GM23338 (cell line): ENCODE measurements around the gene NLGN1. TPM values are rescaled to one million over a fixed set of nuclear protein-coding genes. Genes with fewer than 3 reads are reported as not detected.

Experiments
- ATAC-seq: fragments of 200-7000 bp; cut with Tn5 transposase; 3 replicates; pipeline ENCODE4 v1.9.1; 2020
- DNase-seq: peaks from one replicate; pipeline ENCODE4 v3.0.0-alpha.2; 2015; ENCODE audit warnings: low spot score
- H2AFZ ChIP-seq: fragments of 200-600 bp; sonication (generic); 2 replicates; pipeline ENCODE4 v1.8.0; 2016; ENCODE audit warnings: antibody characterized with exemption, mild to moderate bottlenecking, moderate library complexity
- H3F3A ChIP-seq: fragments of 200-600 bp; sonication (generic); replicated peaks from 2 replicates; pipeline ENCODE4 v1.8.0; 2017; ENCODE audit warnings: antibody characterized with exemption, mixed run types, low read depth
- H3K27ac ChIP-seq: fragments of 200-600 bp; sonication (generic); 2 replicates; pipeline ENCODE4 v1.6.1; 2016; ENCODE audit warnings: low read depth
- H3K27me3 ChIP-seq: fragments of 200-600 bp; sonication (generic); 2 replicates; pipeline ENCODE4 v1.8.0; 2016; ENCODE audit warnings: mild to moderate bottlenecking, mixed run types, moderate library complexity; ENCODE audit not compliant: insufficient read depth
- H3K36me3 ChIP-seq: fragments of 200-600 bp; sonication (generic); 2 replicates; pipeline ENCODE4 v1.8.0; 2016; ENCODE audit warnings: mild to moderate bottlenecking; ENCODE audit not compliant: insufficient read depth
- H3K4me1 ChIP-seq: fragments of 200-600 bp; sonication (generic); 2 replicates; pipeline ENCODE4 v1.8.0; 2016; ENCODE audit warnings: mild to moderate bottlenecking, moderate library complexity; ENCODE audit not compliant: insufficient read depth
- H3K4me2 ChIP-seq: fragments of 200-600 bp; sonication (generic); 2 replicates; pipeline ENCODE4 v1.7.1; 2017; ENCODE audit warnings: mixed run types
- H3K4me3 ChIP-seq: fragments of 200-600 bp; sonication (generic); 2 replicates; pipeline ENCODE4 v1.6.1; 2016; ENCODE audit warnings: mixed run types
- H3K79me2 ChIP-seq: fragments of 200-600 bp; sonication (generic); replicated peaks from 2 replicates; pipeline ENCODE4 v1.8.0; 2017; ENCODE audit warnings: mild to moderate bottlenecking; ENCODE audit not compliant: insufficient read depth
- H3K9me2 ChIP-seq: fragments of 200-600 bp; sonication (generic); 2 replicates; pipeline ENCODE4 v1.8.0; 2017; ENCODE audit not compliant: insufficient read depth
- H4K20me1 ChIP-seq: fragments of 200-600 bp; sonication (generic); replicated peaks from 2 replicates; pipeline ENCODE4 v1.8.0; 2017; ENCODE audit warnings: mild to moderate bottlenecking; ENCODE audit not compliant: insufficient read depth
- H3K27ac Mint-ChIP-seq: 2 replicates; pipeline ENCODE4 v1.8.0; 2020; ENCODE audit warnings: inconsistent platforms, mild to moderate bottlenecking, moderate library complexity, mixed read lengths
- H3K27me3 Mint-ChIP-seq: 3 replicates; pipeline ENCODE4 v1.8.0; 2022; ENCODE audit warnings: low read depth, mild to moderate bottlenecking, moderate library complexity, mixed read lengths, inconsistent platforms; ENCODE audit not compliant: insufficient read depth, poor library complexity
- H3K36me3 Mint-ChIP-seq: 3 replicates; pipeline ENCODE4 v1.8.0; 2021; ENCODE audit warnings: low read depth, mild to moderate bottlenecking, inconsistent platforms, moderate library complexity, mixed read lengths
- H3K4me1 Mint-ChIP-seq: 3 replicates; pipeline ENCODE4 v1.8.0; 2020; ENCODE audit warnings: mild to moderate bottlenecking, inconsistent platforms, mixed read lengths
- H3K4me3 Mint-ChIP-seq: 3 replicates; pipeline ENCODE4 v1.8.0; 2021; ENCODE audit warnings: moderate library complexity, mild to moderate bottlenecking, inconsistent platforms, mixed read lengths
- H3K9me3 Mint-ChIP-seq: 3 replicates; pipeline ENCODE4 v1.8.0; 2020; ENCODE audit warnings: moderate library complexity, mild to moderate bottlenecking, inconsistent platforms, mixed read lengths
- CREB1 ChIP-seq: fragments of 250-450 bp; sonication (Bioruptor Pico); IDR thresholded peaks from 2 replicates; pipeline ENCODE4 v1.5.0; 2020; ENCODE audit warnings: low read depth, mild to moderate bottlenecking, moderate library complexity
- CTCF ChIP-seq, 2 experiments: fragments of 200-600 bp in 1 of 2; sonication (generic) in 1 of 2; conservative IDR thresholded peaks; 2 replicates each; pipeline versions ENCODE4 v1.5.1 to v1.6.1; 2016 to 2017; ENCODE audit warnings: antibody characterized with exemption in 2 of 2, low read depth in 2 of 2, mild to moderate bottlenecking in 2 of 2, moderate library complexity in 1 of 2
- ETS1 ChIP-seq: IDR thresholded peaks from 2 replicates; pipeline ENCODE4 v1.6.1; 2016; ENCODE audit warnings: antibody characterized with exemption
- EZH2 ChIP-seq: fragments of 200-600 bp; sonication (generic); IDR thresholded peaks from one replicate; pipeline ENCODE4 v1.8.0; 2017; ENCODE audit warnings: antibody characterized with exemption, mild to moderate bottlenecking, low read depth; ENCODE audit not compliant: unreplicated experiment
- EZH2phosphoT487 ChIP-seq: fragments of 200-600 bp; sonication (generic); IDR thresholded peaks from one replicate; pipeline ENCODE4 v1.8.1; 2018; ENCODE audit warnings: antibody characterized with exemption; ENCODE audit not compliant: unreplicated experiment
- JUNB ChIP-seq: IDR thresholded peaks from one replicate; pipeline ENCODE4 v1.6.1; 2016; ENCODE audit warnings: antibody characterized with exemption; ENCODE audit not compliant: unreplicated experiment
- NANOG ChIP-seq: IDR thresholded peaks from 2 replicates; pipeline ENCODE4 v1.6.1; 2016; ENCODE audit warnings: antibody characterized with exemption, borderline replicate concordance
- REST ChIP-seq: IDR thresholded peaks from one replicate; pipeline ENCODE4 v1.6.1; 2018; ENCODE audit warnings: antibody characterized with exemption; ENCODE audit not compliant: unreplicated experiment
- STAT1 ChIP-seq: IDR thresholded peaks from one replicate; pipeline ENCODE4 v1.6.1; 2016; ENCODE audit warnings: antibody characterized with exemption; ENCODE audit not compliant: unreplicated experiment
- ZNF114 ChIP-seq: fragments of 250-450 bp; sonication (Bioruptor Pico); IDR thresholded peaks from 2 replicates; pipeline ENCODE4 v1.5.0; 2020; ENCODE audit warnings: mild to moderate bottlenecking, moderate library complexity
- ZNF331 ChIP-seq: fragments of 250-450 bp; sonication (Bioruptor Pico); IDR thresholded peaks from 2 replicates; pipeline ENCODE4 v1.5.0; 2020; ENCODE audit warnings: low read depth, mild to moderate bottlenecking, moderate library complexity
- polyA plus RNA-seq: library from polyadenylated mRNA; unstranded; fragments of >200 nt; fragmentation: Nextera tagmentation; extraction: Ambion mirVana; gene quantifications from 2 replicates; pipeline ENCODE4 v1.2.1, GENCODE V29; 2016
- total RNA-seq: library from RNA; depleted of rRNA; stranded (reverse); fragments of >200 nt; shearing (Covaris generic); gene quantifications from 2 replicates; pipeline ENCODE4 v1.2.3, GENCODE V29; 2014

NLGN1 gene
- total and polyA plus RNA-seq, 2 experiments from 2014 or later = 6.5 to 18.6 TPM

- TF ChIP-seq REST (no peak), EZH2phosphoT487 (no peak), CTCF (conservative IDR thresholded peaks at IDR 0.05; ENCODE audit: low read depth in 2 of 2) (no peak), JUNB (no peak), ETS1 (no peak), EZH2 (no peak), ZNF114 (no peak), STAT1 (no peak), NANOG (no peak)
Observed at GRCh38 chr3:174278094-174278493, 880.5 kb downstream of the NLGN1 start (continued).

- DNase-seq (no peak), ATAC-seq (no peak)
- Histone ChIP-seq H3K4me1 (peaks cover 9% of the 10 kb centered on the region), H3K27ac (no peak overlapping the region), H3K27me3 (no peaks in the 10 kb centered on the region), H3K4me2 (no peak overlapping the region), H3K36me3 (no peaks in the 10 kb centered on the region), H3K9me2 (no peaks in the 10 kb centered on the region), H3K4me3 (no peak overlapping the region), H3F3A (no peaks in the 10 kb centered on the region), H2AFZ (no peak overlapping the region), H3K79me2 (no peaks in the 10 kb centered on the region), H4K20me1 (no peaks in the 10 kb centered on the region)
- no peak overlapping the region for H3K4me3 Mint-ChIP-seq
- H3K9me3 Mint-ChIP-seq = no peaks in the 10 kb centered on the region
- H3K36me3 Mint-ChIP-seq = peaks cover 4% of the 10 kb centered on the region; the same call in 1 of the 3 replicates
- peaks cover 12% of the 10 kb centered on the region; the same call in 2 of the 3 replicates for H3K4me1 Mint-ChIP-seq
- H3K27me3 Mint-ChIP-seq = no peaks in the 10 kb centered on the region
- H3K27ac Mint-ChIP-seq = no peak overlapping the region
- TF ChIP-seq REST (no peak), NANOG (no peak), STAT1 (no peak), CREB1 (CRISPR knock-in tag) (no peak), ZNF331 (CRISPR knock-in tag) (no peak), ETS1 (no peak), EZH2phosphoT487 (no peak), JUNB (no peak)
Observed at GRCh38 chr3:174280186-174280585, 882.6 kb downstream of the NLGN1 start.
